ENCODE data around the gene SDHA. TPM values are rescaled to one million over a fixed set of nuclear protein-coding genes. Genes with fewer than 3 reads are reported as not detected.

The SDHA gene
- total and polyA plus RNA-seq, 10 of the 15 experiments (the other 5 are each of a cell fraction or from before 2014, with no cell fraction given): 63.3 to 205 (median 104) TPM

DNA sequence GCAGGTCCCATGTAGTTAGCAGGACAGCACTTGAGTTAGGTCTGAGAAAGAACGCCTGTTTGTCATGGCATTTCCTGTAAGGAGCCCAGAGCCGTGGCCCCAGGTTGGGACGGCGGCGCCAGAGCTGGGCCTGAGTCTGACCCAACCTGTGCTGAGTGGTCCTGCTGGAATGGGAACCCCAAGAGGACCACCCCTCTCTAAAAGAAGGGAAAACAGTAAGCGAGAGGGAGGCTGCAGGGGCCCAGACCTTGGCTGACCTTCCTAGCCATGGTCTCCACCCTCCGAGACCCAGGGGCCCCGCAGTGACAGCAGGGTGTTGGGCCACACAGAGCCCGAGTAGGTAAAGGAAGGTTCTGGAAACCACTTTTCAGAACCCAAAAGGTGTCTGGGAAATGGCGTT is 28.6 kb upstream of the SDHA start:
- no peaks in the 10 kb centered on the region for H3K36me3 ChIP-seq (ENCODE audit: control insufficient read depth in 2 of 2, insufficient read depth in 2 of 2, low read length in 1 of 2)
- DNase-seq (ENCODE audit: low read depth, low spot score): no peak
- peaks cover 32% of the 10 kb centered on the region for H3K4me1 ChIP-seq (ENCODE audit: control insufficient read depth, insufficient read depth, low read length)
- no peak overlapping the region for H3K27ac ChIP-seq (ENCODE audit: control insufficient read depth, insufficient read depth)
- no peak overlapping the region for H3K4me2 ChIP-seq (ENCODE audit: control insufficient read depth, insufficient read depth)
- TF ChIP-seq EED (IDR thresholded peaks at IDR 0.05; ENCODE audit: low read depth) (no peak), ZNF24 (IDR thresholded peaks at IDR 0.05) (no peak), CTCF (IDR thresholded peaks at IDR 0.05 in 2 of 3, conservative IDR thresholded peaks at IDR 0.05 in 1 of 3; ENCODE audit: control insufficient read depth in 2 of 3, extremely low read depth in 1 of 3, insufficient read depth in 1 of 3, low read depth in 3 of 3, low read length in 3 of 3) (no peak), MYB (IDR thresholded peaks at IDR 0.05; ENCODE audit: borderline replicate concordance, low read depth, low read length) (no peak), ASH2L (IDR thresholded peaks at IDR 0.05; ENCODE audit: borderline replicate concordance, low read depth) (no peak), MTA2 (IDR thresholded peaks at IDR 0.05; ENCODE audit: low read depth) (no peak), BRCA1 (IDR thresholded peaks at IDR 0.05; ENCODE audit: low read depth, low read length) (no peak), RB1 (IDR thresholded peaks at IDR 0.05; ENCODE audit: borderline replicate concordance) (no peak), CHD2 (IDR thresholded peaks at IDR 0.05; ENCODE audit: borderline replicate concordance, low read depth, low read length) (no peak)
- TF ChIP-seq, protein P1, sequence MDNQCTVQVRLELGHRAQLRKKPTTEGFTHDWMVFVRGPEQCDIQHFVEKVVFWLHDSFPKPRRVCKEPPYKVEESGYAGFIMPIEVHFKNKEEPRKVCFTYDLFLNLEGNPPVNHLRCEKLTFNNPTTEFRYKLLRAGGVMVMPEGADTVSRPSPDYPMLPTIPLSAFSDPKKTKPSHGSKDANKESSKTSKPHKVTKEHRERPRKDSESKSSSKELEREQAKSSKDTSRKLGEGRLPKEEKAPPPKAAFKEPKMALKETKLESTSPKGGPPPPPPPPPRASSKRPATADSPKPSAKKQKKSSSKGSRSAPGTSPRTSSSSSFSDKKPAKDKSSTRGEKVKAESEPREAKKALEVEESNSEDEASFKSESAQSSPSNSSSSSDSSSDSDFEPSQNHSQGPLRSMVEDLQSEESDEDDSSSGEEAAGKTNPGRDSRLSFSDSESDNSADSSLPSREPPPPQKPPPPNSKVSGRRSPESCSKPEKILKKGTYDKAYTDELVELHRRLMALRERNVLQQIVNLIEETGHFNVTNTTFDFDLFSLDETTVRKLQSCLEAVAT (IDR thresholded peaks at IDR 0.05): no peak
- TF ChIP-seq, protein P2, sequence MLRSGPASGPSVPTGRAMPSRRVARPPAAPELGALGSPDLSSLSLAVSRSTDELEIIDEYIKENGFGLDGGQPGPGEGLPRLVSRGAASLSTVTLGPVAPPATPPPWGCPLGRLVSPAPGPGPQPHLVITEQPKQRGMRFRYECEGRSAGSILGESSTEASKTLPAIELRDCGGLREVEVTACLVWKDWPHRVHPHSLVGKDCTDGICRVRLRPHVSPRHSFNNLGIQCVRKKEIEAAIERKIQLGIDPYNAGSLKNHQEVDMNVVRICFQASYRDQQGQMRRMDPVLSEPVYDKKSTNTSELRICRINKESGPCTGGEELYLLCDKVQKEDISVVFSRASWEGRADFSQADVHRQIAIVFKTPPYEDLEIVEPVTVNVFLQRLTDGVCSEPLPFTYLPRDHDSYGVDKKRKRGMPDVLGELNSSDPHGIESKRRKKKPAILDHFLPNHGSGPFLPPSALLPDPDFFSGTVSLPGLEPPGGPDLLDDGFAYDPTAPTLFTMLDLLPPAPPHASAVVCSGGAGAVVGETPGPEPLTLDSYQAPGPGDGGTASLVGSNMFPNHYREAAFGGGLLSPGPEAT (IDR thresholded peaks at IDR 0.05; ENCODE audit: low read depth): no peak
- H3K9me3 ChIP-seq (replicated peaks; ENCODE audit: control insufficient read depth, insufficient read depth, low read length): no peaks in the 10 kb centered on the region
- no peak for ATAC-seq
- ChIA-PET SMC1A (ENCODE audit: uncharacterized antibody, unreplicated experiment) (interaction anchor here (2.0 kb wide), 1 partner anchor 713 kb away, joined by 6 read pairs; no protein-coding TSS in a partner anchor), POLR2A (no interaction called here), RAD21 (ENCODE audit: unreplicated experiment) (interaction anchor here (1.3 kb wide), 1 partner anchor 128 kb away, joined by 3 read pairs; no protein-coding TSS in a partner anchor), CTCF (interaction anchor here (1.2 to 2.5 kb wide), 3 partner anchors 17 to 944 kb away, joined by 3 to 17 read pairs (median 3); no protein-coding TSS in a partner anchor)
- no peaks in the 10 kb centered on the region for H3K79me2 ChIP-seq (ENCODE audit: control insufficient read depth, insufficient read depth, low read length)
- intact Hi-C loops (cut with micrococcal nuclease; ENCODE audit: unreplicated experiment) (no loop called here), in situ Hi-C loops (cut with MboI) (no loop called here)
- no peak overlapping the region for H3K9ac ChIP-seq (ENCODE audit: control insufficient read depth, insufficient read depth, low read length)
- FAIRE-seq: no peak
- H2AFZ ChIP-seq (ENCODE audit: control insufficient read depth, low read depth, low read length): no peak overlapping the region
- no peaks in the 10 kb centered on the region; a peak in 2 of 4 replicates for H3K27me3 ChIP-seq (replicated peaks in 1 of 2; ENCODE audit: control insufficient read depth in 2 of 2, insufficient read depth in 2 of 2, low read length in 1 of 2)
- H3K4me3 ChIP-seq: no peak overlapping the region
- 55% methylated on average over 9 of the region's 10 CpGs for WGBS (ENCODE audit: insufficient coverage, insufficient replicate concordance, low lambda C conversion rate, missing lambda C conversion rate)
- H4K20me1 ChIP-seq (ENCODE audit: control insufficient read depth, insufficient read depth): no peaks in the 10 kb centered on the region; the same call in 1 of the 2 replicates
- BruUV-seq (replicated peaks): no TSS peak

Data from GM12878 (cell line).